NCI-H2029 treated with DMSO at 0.1 percent for 48 hours (cell line): Measurements from ENCODE around the gene CEACAM7.
"Not testable (repeated sequence)": the region's sequence is repeated elsewhere in the genome, so short reads cannot be mapped to it uniquely, and the experiment has no call there.

ENCODE experiments used
- DNase-seq: peaks from one replicate; lab custom pipeline; 2025; lab: John Stamatoyannopoulos, UW

The CEACAM7 gene

GRCh38 chr19:41656756-41657155, 31.3 kb downstream of the CEACAM7 start:
- not testable (repeated sequence) for DNase-seq

DNA sequence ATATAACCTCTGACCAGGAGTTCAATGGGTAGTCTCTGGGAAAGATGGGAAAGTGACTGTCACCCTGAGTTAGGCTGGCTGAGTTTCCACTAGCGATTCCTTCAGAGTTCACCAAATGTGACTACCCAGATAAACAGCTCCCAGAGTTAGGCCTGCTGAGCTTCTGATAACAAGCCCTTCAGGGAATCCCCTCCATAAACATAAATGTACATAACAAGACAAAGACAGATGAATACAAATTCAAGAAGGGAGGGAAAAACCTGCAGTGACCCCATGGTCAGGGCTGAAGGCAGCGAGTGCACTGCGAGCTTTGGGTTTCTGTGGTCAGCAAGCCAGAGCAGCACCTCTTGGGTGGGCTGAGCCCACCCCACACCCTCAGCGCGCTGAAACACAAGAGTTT, 35.8 kb downstream of the CEACAM7 start:
- no peak for DNase-seq

GRCh38 chr19:41649827-41650226, 38.2 kb downstream of the CEACAM7 start:
- DNase-seq = no peak

- DNase-seq = no peak
Measured at GRCh38 chr19:41646589-41647204, 41.4 kb downstream of the CEACAM7 start.

DNA sequence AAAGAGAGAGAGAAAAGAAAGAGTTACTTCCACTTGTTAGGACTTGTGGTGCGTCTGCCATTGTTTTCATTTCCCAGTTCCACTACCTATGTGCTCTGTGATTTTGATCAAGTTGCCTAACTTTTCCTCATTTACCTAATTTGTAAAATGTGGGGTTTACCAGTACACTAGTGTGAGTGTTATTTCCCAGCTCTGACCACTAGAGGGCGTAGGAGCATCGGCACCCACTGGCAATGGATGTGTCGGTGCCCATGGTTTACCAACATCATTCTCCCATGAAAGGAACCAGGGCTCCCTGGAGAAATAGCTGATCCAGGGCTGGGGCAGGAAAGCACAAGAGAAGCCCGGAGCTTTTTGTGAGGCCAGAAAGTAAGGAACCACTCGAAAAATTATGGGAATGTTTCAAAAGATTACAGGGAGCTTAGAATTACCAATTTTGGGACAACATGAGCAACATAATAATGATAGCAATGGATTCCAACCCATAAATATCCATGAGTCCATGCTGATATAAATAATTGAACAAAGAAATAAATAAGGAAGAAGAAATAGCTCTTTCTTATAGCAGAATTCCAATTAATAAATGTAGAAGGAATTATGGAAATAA, 46.1 kb downstream of the CEACAM7 start:
- DNase-seq = peak; percentile 56

- DNase-seq = no peak
Measured at GRCh38 chr19:41638641-41639081, 49.4 kb downstream of the CEACAM7 start.

GRCh38 chr19:41637484-41637883, 50.6 kb downstream of the CEACAM7 start:
- DNase-seq = no peak

DNA sequence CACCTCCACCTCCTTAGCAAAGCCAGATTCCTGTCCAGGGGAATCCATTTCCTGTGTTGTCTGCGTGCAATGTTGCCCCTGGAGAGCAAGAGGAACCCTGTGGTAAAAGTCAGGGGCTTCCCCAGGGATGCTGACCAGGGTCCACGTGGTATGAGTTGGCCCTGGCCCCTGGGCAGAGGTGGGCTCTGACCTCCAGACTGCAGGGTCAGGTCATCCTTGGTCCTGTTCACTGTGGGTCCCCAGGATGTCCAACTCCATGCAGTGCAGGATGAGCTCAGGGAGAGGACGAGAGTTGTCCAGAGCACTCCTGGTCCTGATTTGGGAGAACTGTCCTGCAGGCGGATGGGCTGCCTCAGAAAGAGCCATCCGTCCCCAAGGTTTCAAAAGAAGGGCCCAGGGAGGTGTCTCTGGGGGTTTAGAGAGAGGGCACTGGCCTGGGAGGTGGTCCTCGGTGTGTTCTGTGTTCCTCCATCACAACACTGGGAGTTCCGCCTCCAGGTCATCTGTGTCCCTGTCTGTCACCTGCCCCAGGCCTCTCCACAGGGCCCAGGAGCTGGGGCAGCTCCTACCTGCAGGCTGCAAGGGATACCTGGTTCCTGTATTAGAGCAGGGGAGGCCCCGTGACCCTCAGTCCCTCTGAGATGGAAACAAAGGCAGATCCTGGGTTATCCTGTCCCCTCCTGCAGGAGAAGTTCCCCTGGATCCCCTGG, 59.9 kb downstream of the CEACAM7 start:
- DNase-seq = no peak

- DNase-seq = no peak
Measured at GRCh38 chr19:41626877-41627276, 61.2 kb downstream of the CEACAM7 start, which contains the start of gene CEACAM4. Gene CEACAM4, minus strand, starts transcription at chr19:41627074. Its CDS starts 111 bp downstream, at chr19:41626963.

DNA sequence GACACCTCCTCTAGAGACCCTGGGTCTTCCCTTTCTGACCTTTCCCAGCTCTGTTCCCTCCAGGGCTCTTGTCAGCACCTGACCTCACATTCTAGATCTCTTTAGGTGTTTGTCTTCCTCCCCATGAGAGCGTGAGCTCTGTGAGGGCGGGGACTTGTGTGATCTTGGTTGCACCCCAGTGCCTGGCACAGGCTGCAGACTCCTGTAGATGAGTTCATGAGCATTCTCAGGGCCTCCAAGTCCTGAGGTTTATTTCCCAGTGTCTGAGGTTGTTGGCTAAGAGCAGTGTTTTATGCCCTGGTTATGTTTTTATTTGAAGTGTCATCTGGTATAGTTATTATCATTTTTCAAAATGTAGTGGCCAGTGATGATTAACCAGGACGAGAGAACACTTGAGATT, 61.8 kb downstream of the CEACAM7 start:
- DNase-seq = no peak

- no peak for DNase-seq
Measured at GRCh38 chr19:41624937-41625336, 63.1 kb downstream of the CEACAM7 start.

DNA sequence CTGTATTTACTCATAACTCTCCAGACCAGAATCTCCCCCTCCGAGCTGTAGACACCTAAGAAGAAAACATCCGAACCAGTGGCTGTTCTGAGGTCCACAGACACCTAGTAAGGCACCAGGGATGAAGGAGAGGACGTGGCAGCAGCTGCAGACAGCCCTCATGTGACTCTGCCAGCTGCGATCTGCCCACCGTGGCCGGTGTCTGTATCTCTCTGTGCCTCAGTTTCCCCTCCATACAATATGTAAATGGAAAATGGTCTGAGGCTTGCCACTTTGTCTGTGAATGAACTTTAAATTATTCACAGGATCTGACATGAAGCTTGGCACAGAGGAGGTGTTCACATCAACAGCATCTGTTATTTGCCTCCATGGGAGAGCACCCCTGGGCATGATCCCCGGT, 63.6 kb downstream of the CEACAM7 start:
- no peak for DNase-seq

DNA sequence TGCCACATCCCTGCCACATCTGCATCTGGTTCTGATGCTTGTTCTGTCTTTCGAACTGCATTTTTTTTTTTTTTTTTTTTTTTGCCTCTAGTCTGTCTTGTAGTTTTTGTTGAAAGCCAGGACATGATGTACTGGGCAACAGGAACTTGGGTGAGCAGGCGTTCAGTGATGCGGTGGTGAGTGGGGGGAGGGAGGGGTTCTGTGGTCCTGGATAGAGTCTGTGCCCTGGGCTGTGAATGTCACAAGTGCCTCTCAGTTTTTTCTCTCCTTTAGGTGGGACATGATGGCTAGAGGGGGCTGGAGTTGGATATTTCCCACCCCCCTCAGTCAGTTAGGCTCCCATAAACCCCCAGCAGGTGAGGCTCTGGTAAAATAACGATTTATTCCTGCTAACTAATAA, 64.7 kb downstream of the CEACAM7 start:
- DNase-seq = no peak
